Effector memory CD4-positive, alpha-beta T cell (primary cell): ENCODE data around the gene POMT2.
A peak's percentile ranks its signal among the peaks of the same experiment; 100 is the strongest.
"Not testable (repeated sequence)": the region's sequence is repeated elsewhere in the genome, so short reads cannot be mapped to it uniquely, and the experiment has no call there.

Source experiments
- DNase-seq, 3 donors: peaks; one replicate each; pipeline ENCODE4 v3.0.0-alpha.2; 2020
- H3K27ac ChIP-seq: 2 replicates; pipeline ENCODE4 v1.7.0; 2013; ENCODE audit warnings: mild to moderate bottlenecking, low read length, moderate library complexity; ENCODE audit not compliant: insufficient read depth, poor library complexity, severe bottlenecking
- H3K27me3 ChIP-seq: replicated peaks from 2 replicates; pipeline ENCODE4 v1.7.0; 2013; ENCODE audit warnings: mild to moderate bottlenecking, low read length; ENCODE audit not compliant: insufficient read depth, control insufficient read depth, poor library complexity, severe bottlenecking
- H3K36me3 ChIP-seq: 2 replicates; pipeline ENCODE4 v1.7.0; 2013; ENCODE audit warnings: mild to moderate bottlenecking, low read length, moderate library complexity; ENCODE audit not compliant: control insufficient read depth, insufficient read depth
- H3K4me1 ChIP-seq: 2 replicates; pipeline ENCODE4 v1.7.0; 2013; ENCODE audit warnings: low read length, mild to moderate bottlenecking; ENCODE audit not compliant: control insufficient read depth, insufficient read depth, poor library complexity, severe bottlenecking
- H3K4me3 ChIP-seq: 2 replicates; pipeline ENCODE4 v1.7.0; 2013; ENCODE audit warnings: low read length, low read depth, mild to moderate bottlenecking; ENCODE audit not compliant: insufficient read depth, poor library complexity, severe bottlenecking
- H3K9me3 ChIP-seq: 2 replicates; pipeline ENCODE4 v1.7.0; 2013; ENCODE audit warnings: mild to moderate bottlenecking, low read length, moderate library complexity; ENCODE audit not compliant: control insufficient read depth

POMT2 gene

DNA sequence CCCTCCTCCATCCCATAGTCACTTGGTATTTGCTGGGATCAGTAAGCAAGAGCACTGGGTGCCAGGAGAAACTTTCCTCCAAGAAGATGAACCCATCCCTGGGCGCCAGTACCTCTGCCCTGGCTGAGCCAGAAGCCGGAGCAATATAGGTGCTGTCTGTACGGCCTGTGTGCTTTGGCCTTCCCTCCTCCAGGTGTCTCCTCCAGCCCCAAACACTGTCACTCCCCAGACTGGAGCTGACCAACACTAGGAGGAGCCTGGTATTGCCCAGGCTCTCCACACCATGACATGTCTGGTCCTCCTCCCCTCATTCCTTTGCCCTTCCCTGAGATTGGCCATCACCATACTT is 5.0 kb upstream of the POMT2 start:
- no peak for DNase-seq
- no peak overlapping the region for H3K27ac ChIP-seq
- no peak overlapping the region for H3K4me3 ChIP-seq
- no peaks in the 10 kb centered on the region for H3K9me3 ChIP-seq
- no peaks in the 10 kb centered on the region for H3K36me3 ChIP-seq
- H3K27me3 ChIP-seq, result no peaks in the 10 kb centered on the region
- no peaks in the 10 kb centered on the region for H3K4me1 ChIP-seq

DNA sequence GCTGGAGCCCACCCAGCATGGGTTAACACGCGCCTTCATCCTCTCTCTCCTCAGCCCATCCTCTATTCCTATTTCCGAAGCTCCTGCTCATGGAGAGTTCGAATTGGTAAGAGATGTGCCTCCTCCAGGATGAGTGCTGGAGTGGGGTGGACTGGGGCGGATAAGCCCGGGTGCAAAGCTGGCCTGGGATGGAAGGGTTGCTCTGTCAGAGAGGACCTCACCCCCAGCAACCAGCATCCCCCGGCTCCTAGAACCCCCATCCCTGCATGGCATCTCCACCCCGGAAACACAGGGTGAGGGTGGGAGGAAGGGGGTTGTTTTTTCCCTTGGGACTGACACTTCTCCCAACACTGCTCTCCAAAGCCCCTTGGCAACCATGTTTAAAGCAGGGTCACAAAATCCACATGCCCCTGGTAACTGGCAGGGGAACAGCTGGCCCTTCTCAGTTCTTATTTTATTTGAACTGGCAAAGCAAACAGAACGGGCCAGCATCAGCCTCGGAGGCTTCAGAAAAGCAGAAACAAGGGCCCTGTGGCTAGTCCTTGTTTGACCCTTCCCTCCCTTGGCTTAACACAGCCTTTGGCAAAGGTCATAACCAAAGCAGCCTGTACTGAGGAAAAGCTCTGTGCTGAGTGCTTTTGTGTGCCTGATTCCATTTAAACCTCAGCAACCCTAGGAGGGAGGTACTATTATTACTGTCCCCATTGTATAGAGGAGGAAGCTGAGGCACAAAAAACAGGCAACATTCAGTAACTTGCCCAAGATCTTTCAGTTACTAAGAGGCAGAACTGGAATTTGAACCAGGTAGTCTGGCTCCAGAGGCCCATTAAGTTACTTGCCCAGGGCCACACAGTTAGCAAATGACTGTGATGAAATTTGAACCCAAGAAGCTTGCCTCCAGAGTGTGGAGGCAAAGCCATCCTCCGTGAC is 4.4 kb upstream of the POMT2 start:
- H3K9me3 ChIP-seq, result no peaks in the 10 kb centered on the region
- no peak for DNase-seq
- no peaks in the 10 kb centered on the region for H3K36me3 ChIP-seq
- no peaks in the 10 kb centered on the region for H3K4me1 ChIP-seq
- no peak overlapping the region for H3K4me3 ChIP-seq
- H3K27me3 ChIP-seq, result no peaks in the 10 kb centered on the region
- H3K27ac ChIP-seq, result no peak overlapping the region

DNA sequence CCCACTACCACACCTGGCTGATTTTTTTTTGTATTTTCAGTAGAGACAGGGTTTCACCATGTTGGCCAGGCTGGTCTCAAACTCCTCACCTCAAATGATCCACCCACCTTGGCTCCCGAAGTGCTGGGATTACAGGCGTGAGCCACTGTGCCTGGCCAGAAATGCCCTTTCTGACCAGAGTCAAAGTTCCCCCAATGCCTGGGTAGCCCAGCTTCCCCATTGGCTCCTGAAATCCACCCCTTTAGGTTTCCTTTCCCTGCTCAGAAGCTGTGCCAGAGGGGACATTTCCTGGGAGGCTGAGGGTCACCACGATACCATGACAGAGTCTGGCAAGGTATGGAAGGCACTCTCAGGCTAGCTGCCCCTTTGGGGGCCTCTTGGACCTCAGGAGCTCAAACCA is 3.6 kb upstream of the POMT2 start:
- H3K4me1 ChIP-seq, result no peaks in the 10 kb centered on the region
- no peak for DNase-seq
- H3K27ac ChIP-seq, result no peak overlapping the region
- no peaks in the 10 kb centered on the region for H3K36me3 ChIP-seq
- no peak overlapping the region for H3K4me3 ChIP-seq
- H3K27me3 ChIP-seq, result no peaks in the 10 kb centered on the region
- no peaks in the 10 kb centered on the region for H3K9me3 ChIP-seq

DNA sequence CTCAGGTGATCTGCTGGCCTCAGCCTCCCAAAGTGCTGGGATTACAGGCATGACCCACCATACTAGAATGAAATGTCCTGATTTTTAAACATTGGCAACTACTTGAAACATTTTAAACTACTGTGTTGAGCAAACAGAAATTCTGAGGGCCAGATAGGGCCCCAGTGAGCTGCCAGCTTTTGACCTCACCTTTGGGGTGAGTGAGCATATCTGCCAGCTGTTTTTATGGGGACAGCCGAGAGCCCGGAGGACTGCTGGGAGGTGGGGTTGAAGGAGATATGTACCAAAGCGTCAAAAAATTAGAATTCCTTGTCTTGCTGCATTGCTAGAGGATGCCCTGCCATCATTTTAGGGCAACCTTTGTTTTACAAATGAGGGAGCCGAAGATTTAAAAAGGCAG is 2.9 kb upstream of the POMT2 start:
- Histone ChIP-seq H3K27me3 (no peaks in the 10 kb centered on the region), H3K9me3 (no peaks in the 10 kb centered on the region), H3K27ac (no peak overlapping the region), H3K4me1 (no peaks in the 10 kb centered on the region), H3K36me3 (no peaks in the 10 kb centered on the region), H3K4me3 (no peak overlapping the region)
- DNase-seq, result no peak

DNA sequence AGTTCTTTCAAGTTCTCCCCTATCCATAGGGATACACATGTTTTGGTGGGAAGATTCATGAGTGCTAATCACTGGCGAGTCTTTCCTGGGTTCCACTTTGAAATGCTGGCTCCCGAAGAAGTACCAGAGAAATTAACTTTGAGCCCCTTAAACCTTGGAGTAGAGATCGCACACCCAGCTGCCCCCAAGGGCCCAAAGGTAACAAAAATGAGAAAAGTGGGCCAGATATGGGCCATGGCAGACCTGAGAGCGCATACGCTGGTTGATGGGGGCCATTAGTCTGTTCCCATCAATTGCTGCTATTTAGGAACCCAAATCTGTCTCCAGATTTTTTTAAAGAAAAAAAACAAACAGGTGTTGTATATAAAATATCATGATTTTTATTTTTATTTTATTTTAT is 2.3 kb upstream of the POMT2 start:
- H3K4me1 ChIP-seq, result no peaks in the 10 kb centered on the region
- no peaks in the 10 kb centered on the region for H3K36me3 ChIP-seq
- no peak for DNase-seq
- H3K9me3 ChIP-seq, result no peaks in the 10 kb centered on the region
- no peak overlapping the region for H3K4me3 ChIP-seq
- no peaks in the 10 kb centered on the region for H3K27me3 ChIP-seq
- no peak overlapping the region for H3K27ac ChIP-seq

DNA sequence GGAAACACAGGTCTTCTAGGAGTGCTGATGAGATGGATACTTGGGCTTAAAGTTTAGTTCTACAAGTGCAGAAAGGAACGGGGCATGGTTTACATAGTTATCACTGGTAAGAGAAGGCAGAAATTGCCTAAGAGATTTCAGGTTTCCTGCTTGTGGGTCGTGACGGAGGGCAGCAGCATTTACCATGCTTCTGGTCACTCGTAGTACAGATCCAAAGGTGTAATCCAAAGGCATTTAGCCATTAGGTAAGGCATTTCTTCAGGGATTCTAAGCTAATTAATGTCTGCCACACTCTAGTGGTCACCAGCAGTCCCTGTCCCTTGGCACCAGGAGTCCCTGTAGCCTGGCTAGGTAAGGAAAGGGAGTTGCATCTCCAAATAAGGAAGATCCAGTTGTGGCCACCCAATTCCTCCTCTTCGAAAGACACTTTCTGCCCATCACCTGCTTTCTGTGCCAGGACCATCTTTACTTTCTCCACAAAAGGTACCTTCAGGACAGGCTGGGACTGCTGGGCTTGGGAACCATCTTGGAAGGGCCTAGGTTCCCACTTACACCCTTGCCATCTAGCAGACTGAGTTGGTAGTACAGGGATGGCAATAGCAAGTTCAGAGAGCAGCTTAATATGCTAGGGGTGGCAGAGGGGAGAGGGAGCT is 1.7 kb upstream of the POMT2 start:
- DNase-seq, result no peak
- Histone ChIP-seq H3K4me3 (peak overlapping the region; percentile 92), H3K4me1 (no peaks in the 10 kb centered on the region), H3K27ac (peak overlapping the region; percentile 88), H3K36me3 (no peaks in the 10 kb centered on the region), H3K9me3 (no peaks in the 10 kb centered on the region), H3K27me3 (no peaks in the 10 kb centered on the region)

DNA sequence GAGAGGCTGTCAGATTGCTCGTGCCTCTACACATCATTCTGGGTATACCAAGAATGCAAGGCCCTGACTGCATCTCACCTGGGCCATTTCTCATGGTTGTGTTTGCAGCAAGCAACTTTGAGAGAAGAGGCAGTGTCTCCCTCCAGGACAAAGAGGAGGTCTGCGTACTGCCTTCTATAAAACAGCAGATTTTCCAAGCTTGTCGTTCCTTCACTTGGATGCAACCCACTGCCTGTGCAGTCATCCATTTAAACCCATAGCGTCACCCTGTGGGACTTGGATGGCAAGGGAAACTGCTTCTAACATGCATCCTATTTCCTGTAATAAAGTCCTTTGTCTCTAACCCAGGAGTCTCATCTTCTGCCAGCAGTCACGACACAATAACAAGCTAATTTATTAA is 1.3 kb downstream of the POMT2 start:
- H3K27ac ChIP-seq, result peak overlapping the region; percentile 88
- no peaks in the 10 kb centered on the region for H3K9me3 ChIP-seq
- no peaks in the 10 kb centered on the region for H3K4me1 ChIP-seq
- H3K36me3 ChIP-seq, result no peaks in the 10 kb centered on the region
- no peaks in the 10 kb centered on the region for H3K27me3 ChIP-seq
- H3K4me3 ChIP-seq, result no peak overlapping the region
- DNase-seq, result no peak

DNA sequence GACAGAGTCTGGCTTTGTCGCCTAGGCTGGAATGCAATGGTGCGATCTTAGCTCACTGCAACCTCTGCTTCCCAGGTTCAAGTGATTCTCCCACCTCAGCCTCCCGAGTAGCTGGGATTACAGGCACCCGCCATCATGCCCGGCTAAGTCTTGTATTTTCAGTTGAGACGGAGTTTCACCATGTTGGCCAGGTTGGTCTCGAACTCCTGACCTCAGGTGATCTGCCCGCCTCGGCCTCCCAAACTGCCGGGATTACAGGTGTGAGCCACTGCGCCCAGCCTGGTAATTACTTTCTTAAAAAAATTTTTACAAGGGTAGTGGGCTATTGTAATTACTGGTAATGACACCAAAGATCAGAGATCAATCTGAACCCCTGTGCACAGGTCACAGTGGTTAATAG is 1.9 kb downstream of the POMT2 start:
- not testable (repeated sequence) for H3K27ac ChIP-seq

DNA sequence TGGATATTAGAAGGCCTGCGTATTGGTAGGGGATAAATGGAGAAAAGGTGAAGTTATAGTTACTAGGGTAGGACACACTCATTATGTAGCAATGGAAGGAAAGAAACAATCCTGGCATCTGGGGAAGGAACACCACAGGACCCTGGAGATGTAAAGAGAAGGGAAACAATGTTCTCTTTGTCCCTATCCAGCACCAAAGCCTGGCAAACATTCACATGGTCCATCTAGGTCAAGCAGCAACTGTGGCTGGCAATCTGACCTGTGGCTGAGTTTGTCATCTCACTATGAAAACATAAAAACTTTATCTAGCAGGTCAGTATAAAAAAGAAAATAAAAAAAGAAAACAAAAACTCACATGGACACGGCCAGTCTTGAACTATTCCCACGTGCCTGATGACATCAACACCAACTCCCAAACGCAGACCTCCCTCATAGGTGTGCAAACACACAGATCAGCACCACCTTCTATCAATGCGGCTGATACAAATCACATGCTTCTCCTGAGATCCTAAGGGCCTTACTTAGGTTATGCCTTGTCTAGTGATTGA is 2.6 kb downstream of the POMT2 start:
- no peak overlapping the region for H3K4me3 ChIP-seq
- no peaks in the 10 kb centered on the region for H3K36me3 ChIP-seq
- no peak overlapping the region for H3K27ac ChIP-seq
- DNase-seq, result no peak
- no peaks in the 10 kb centered on the region for H3K4me1 ChIP-seq
- H3K9me3 ChIP-seq, result no peaks in the 10 kb centered on the region
- no peaks in the 10 kb centered on the region for H3K27me3 ChIP-seq

More for the DNA sequence above, 1.9 kb downstream of the POMT2 start:
- H3K4me3 ChIP-seq, H3K4me1 ChIP-seq, H3K9me3 ChIP-seq, DNase-seq, H3K36me3 ChIP-seq, H3K27me3 ChIP-seq: not testable (repeated sequence)

DNA sequence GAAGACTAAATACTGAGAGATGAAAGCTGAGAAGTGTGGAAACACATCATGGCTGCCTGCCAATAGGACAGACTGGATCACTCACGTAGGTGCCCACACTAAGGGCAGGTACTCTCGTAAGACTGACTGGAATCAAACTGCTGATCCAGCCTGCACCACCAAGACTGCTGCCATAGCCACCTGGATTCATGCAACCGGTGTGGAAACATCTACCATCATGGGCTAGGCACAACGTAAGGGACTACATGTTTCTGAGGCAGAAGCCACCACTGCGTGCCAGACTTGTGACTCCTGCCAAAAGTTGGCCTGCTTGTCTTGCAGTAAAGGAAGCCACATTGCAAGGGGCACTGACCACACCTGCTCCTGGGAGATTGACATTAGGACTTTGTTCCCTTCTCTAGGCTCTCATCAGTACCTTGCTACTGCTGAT is 3.8 kb downstream of the POMT2 start:
- Histone ChIP-seq H3K9me3 (no peaks in the 10 kb centered on the region), H3K27ac (no peak overlapping the region), H3K36me3 (no peaks in the 10 kb centered on the region), H3K4me3 (no peak overlapping the region), H3K4me1 (no peaks in the 10 kb centered on the region), H3K27me3 (no peaks in the 10 kb centered on the region)
- no peak for DNase-seq
